CD4-positive, alpha-beta memory T cell (primary cell): ENCODE data around the gene OR4C46. TPM values are rescaled to one million over a fixed set of nuclear protein-coding genes. Genes with fewer than 3 reads are reported as not detected.
"Not testable (repeated sequence)": the region's sequence is repeated elsewhere in the genome, so short reads cannot be mapped to it uniquely, and the experiment has no call there.

Experiments used
- CTCF ChIA-PET: fragments of 350-600 bp; sonication (Branson Sonifier 250); formaldehyde crosslinking; loops from one replicate; lab custom pipeline; 2021; ENCODE audit warnings: inconsistent platforms; ENCODE audit not compliant: partially characterized antibody; lab: Charles Lee
- POLR2A ChIA-PET: fragments of 350-600 bp; sonication (Branson Sonifier 250); formaldehyde crosslinking; loops from one replicate; lab custom pipeline; 2021; ENCODE audit not compliant: partially characterized antibody; lab: Charles Lee
- DNase-seq, 5 donors: peaks; one replicate each; pipeline versions ENCODE4 v3.0.0 to v3.0.0-alpha.2; 2020 to 2022; ENCODE audit warnings: mixed read lengths in 1 of 5
- H3K27ac ChIP-seq: one replicate; pipeline ENCODE4 v1.7.0; 2013; ENCODE audit warnings: low read depth, low read length
- H3K27me3 ChIP-seq: 2 replicates; pipeline ENCODE4 v1.7.0; 2013; ENCODE audit warnings: mild to moderate bottlenecking, low read length, moderate library complexity; ENCODE audit not compliant: insufficient read depth
- H3K36me3 ChIP-seq: 2 replicates; pipeline ENCODE4 v1.7.0; 2013; ENCODE audit warnings: mild to moderate bottlenecking, low read length, moderate library complexity; ENCODE audit not compliant: insufficient read depth
- H3K4me1 ChIP-seq: 2 replicates; pipeline ENCODE4 v1.7.0; 2013; ENCODE audit warnings: mild to moderate bottlenecking, low read length, moderate library complexity; ENCODE audit not compliant: insufficient read depth
- H3K4me3 ChIP-seq, 2 donors: one replicate each; pipeline ENCODE4 v1.7.0; 2013; ENCODE audit warnings: low read length in 2 of 2, mild to moderate bottlenecking in 1 of 2
- H3K9me3 ChIP-seq, 2 donors: one replicate each; pipeline ENCODE4 v1.7.0; 2013; ENCODE audit warnings: low read length in 2 of 2, control low read depth in 1 of 2; ENCODE audit not compliant: control insufficient read depth in 1 of 2
- H3K27ac Mint-ChIP-seq, 7 donors: one replicate each; pipeline ENCODE4 v1.8.0; 2020 to 2021; ENCODE audit warnings: mixed read lengths in 7 of 7, mild to moderate bottlenecking in 6 of 7, inconsistent platforms in 3 of 7, moderate library complexity in 3 of 7
- H3K27me3 Mint-ChIP-seq, 2 donors: one replicate each; pipeline ENCODE4 v1.8.0; 2020 to 2021; ENCODE audit warnings: mixed read lengths in 2 of 2
- H3K36me3 Mint-ChIP-seq, 2 donors: one replicate each; pipeline ENCODE4 v1.8.0; 2020 to 2021; ENCODE audit warnings: mixed read lengths in 2 of 2, inconsistent platforms in 1 of 2, mild to moderate bottlenecking in 1 of 2
- H3K4me1 Mint-ChIP-seq, 4 donors: one replicate each; pipeline ENCODE4 v1.8.0; 2020 to 2021; ENCODE audit warnings: mixed read lengths in 4 of 4, mild to moderate bottlenecking in 1 of 4
- H3K4me3 Mint-ChIP-seq, 8 donors: one replicate each; pipeline ENCODE4 v1.8.0; 2020 to 2021; ENCODE audit warnings: mixed read lengths in 8 of 8, mild to moderate bottlenecking in 7 of 8, moderate library complexity in 6 of 8, inconsistent platforms in 3 of 8
- H3K9me3 Mint-ChIP-seq, 8 donors: one replicate each; pipeline ENCODE4 v1.8.0; 2020 to 2021; ENCODE audit warnings: mixed read lengths in 8 of 8, mild to moderate bottlenecking in 5 of 8, inconsistent platforms in 3 of 8, moderate library complexity in 1 of 8
- intact Hi-C: fragments of 100-400 bp; cut with micrococcal nuclease; formaldehyde crosslinking; loops from one replicate; pipeline ENCODE4 v1.15.1; 2023
- polyA plus RNA-seq, 2 donors: library from polyadenylated mRNA; unstranded; fragments of 300-500 nt; fragmentation: Illumina TruSeq; gene quantifications; one replicate each; pipeline ENCODE4 v1.2.3, GENCODE V29; 2021
- total RNA-seq, 2 experiments: library from RNA; stranded (reverse); gene quantifications; one replicate each; pipeline ENCODE4 v1.2.3, GENCODE V29; 2021

Gene OR4C46
- not detected for total RNA-seq
- not detected for polyA plus RNA-seq

DNA sequence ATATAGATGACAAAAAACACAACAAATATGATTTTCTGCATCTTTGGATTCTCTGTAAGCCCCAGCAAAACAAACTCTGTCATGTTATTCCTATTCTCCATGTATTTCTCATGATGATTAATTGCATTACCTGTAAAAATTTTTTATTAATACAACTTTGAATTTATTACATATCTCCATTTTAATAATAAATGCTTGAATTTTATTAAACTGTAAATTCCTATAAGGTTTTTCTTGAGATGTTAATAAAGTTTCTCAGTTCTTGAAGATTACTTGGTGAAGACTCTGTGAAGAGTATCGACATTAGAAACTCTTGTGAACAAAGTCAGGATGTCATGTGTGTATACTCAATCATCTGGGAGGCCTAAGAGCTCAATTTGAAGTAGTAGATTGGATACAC is at the start of gene OR4C46:
Gene OR4C46 (minus strand): TSS at position 101 of the 400 bp plus-strand sequence. CDS start 0 bp downstream, at position 101.
- no peak within 1 kb of the TSS for H3K27ac ChIP-seq
- Mint-ChIP-seq H3K27ac (peak within 1 kb of the TSS in 1 of 7 donors; percentile 57), H3K27me3 (no peaks in the 10 kb centered on the region), H3K4me3 (no peak within 1 kb of the TSS), H3K9me3 (peaks cover 3 to 39% (median 17%) of the 10 kb centered on the region in 8 donors), H3K36me3 (no peaks in the 10 kb centered on the region), H3K4me1 (no peaks in the 10 kb centered on the region)
- no peaks in the 10 kb centered on the region for H3K36me3 ChIP-seq
- H3K27me3 ChIP-seq: no peaks in the 10 kb centered on the region
- CTCF ChIA-PET: no interaction called here
- no peak for DNase-seq
- no peaks in the 10 kb centered on the region for H3K9me3 ChIP-seq
- intact Hi-C loops: no loop called here
- H3K4me1 ChIP-seq: no peaks in the 10 kb centered on the region
- no peak within 1 kb of the TSS for H3K4me3 ChIP-seq
- POLR2A ChIA-PET: no interaction called here

DNA sequence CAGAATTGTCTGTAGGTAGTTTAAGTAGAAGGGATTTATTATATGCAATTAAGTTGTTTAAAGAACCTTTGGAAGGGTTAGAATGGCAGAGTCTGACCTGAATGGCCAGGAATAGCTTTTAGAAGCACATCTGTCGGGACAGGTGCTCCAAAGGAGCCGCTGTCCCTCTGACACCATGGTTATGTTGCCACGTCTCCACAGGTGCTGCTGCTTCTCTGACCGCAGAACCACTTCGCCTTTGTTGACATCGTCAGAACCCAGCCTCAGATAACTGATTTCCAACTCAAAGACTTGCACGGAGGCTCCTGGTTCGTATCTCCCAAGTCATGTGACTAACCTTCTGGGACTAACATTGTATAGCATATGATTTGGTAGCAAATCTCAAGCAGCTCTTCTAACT is 41.8 kb upstream of the OR4C46 start:
- H3K27ac Mint-ChIP-seq, H3K27me3 ChIP-seq, H3K27me3 Mint-ChIP-seq, H3K4me3 ChIP-seq, H3K9me3 ChIP-seq, DNase-seq, H3K36me3 Mint-ChIP-seq, H3K27ac ChIP-seq, intact Hi-C loops, H3K4me3 Mint-ChIP-seq, H3K36me3 ChIP-seq, POLR2A ChIA-PET, H3K4me1 ChIP-seq, CTCF ChIA-PET, H3K4me1 Mint-ChIP-seq: not testable (repeated sequence)
- peaks cover 2 to 38% (median 18%) of the 10 kb centered on the region in 8 donors for H3K9me3 Mint-ChIP-seq

DNA sequence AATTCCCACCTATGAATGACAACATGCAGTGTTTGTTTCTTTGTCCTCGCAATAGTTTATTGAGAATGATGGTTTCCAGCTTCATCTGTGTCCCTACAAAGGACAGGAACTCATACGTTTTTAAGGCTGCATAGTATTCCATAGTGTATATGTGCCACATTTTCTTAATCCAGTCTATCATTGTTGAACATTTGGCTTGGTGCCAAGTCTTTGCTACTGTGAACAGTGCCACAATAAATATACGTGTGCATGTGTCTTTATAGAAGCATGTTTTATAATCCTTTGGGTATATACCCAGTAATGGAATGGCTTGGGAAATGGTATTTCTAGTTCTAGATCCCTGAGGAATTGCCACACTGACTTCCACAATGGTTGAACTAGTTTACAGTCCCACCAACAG is 42.4 kb downstream of the OR4C46 start:
- DNase-seq, H3K27me3 Mint-ChIP-seq, H3K36me3 ChIP-seq, H3K4me1 Mint-ChIP-seq, CTCF ChIA-PET, H3K4me1 ChIP-seq, H3K36me3 Mint-ChIP-seq, intact Hi-C loops, POLR2A ChIA-PET, H3K27ac Mint-ChIP-seq, H3K27ac ChIP-seq, H3K4me3 ChIP-seq, H3K27me3 ChIP-seq, H3K4me3 Mint-ChIP-seq, H3K9me3 ChIP-seq: not testable (repeated sequence)
- peaks cover 10 to 75% (median 52%) of the 10 kb centered on the region in 8 donors for H3K9me3 Mint-ChIP-seq

DNA sequence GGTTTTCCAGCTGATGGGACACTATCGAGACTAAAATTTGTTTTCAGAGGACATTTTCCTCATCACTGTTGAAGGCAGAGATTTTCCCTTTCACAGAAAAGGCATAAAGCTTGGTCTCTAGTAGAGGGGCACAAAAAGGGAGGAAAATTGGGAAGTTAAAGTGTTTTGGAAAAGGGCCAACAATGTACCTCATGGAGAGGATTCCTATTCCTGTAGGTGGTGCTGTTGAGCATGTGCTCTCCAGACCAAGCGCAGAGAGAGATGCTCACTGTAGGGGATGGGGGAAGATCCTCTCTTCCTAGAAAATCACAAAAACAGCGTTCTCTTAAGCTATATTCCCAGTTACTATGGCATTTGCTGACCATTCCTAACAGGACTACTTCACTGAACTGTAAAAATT is 44.9 kb downstream of the OR4C46 start:
- intact Hi-C loops: no loop called here

DNA sequence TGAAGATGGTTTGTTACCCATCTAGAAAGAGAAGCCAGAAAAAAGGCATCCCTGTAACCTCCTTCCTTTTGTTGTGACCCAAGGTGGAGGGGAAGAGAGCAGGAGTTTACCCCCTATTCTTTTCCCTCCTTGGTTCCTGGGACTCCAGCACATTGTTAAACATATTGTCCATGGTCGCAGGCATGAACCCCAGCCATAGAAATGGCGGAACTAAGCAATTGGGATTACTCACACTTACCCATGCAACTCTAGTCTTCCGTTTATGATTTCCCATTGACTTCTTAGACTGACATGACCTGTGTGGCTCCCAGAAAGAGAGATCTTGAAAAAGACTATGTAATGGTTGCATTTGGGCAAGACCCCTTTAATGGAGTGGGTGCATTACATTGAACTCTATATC is 45.4 kb downstream of the OR4C46 start:
- Histone ChIP-seq H3K36me3 (no peaks in the 10 kb centered on the region), H3K27me3 (no peaks in the 10 kb centered on the region), H3K4me1 (no peaks in the 10 kb centered on the region), H3K4me3 (no peak overlapping the region), H3K9me3 (no peaks in the 10 kb centered on the region), H3K27ac (no peak overlapping the region)
- peaks cover 7 to 60% (median 49%) of the 10 kb centered on the region in 8 donors for H3K9me3 Mint-ChIP-seq
- no peaks in the 10 kb centered on the region for H3K27me3 Mint-ChIP-seq
- no peaks in the 10 kb centered on the region for H3K4me1 Mint-ChIP-seq
- intact Hi-C loops: no loop called here
- ChIA-PET CTCF (no interaction called here), POLR2A (no interaction called here)
- no peak overlapping the region for H3K27ac Mint-ChIP-seq
- no peak for DNase-seq
- no peak overlapping the region for H3K4me3 Mint-ChIP-seq
- peaks cover 0 to 5% of the 10 kb centered on the region in 2 donors for H3K36me3 Mint-ChIP-seq

More for the DNA sequence above, 44.9 kb downstream of the OR4C46 start:
- peaks cover 7 to 61% (median 48%) of the 10 kb centered on the region in 8 donors for H3K9me3 Mint-ChIP-seq
- no peaks in the 10 kb centered on the region for H3K36me3 ChIP-seq
- POLR2A ChIA-PET: no interaction called here
- no peaks in the 10 kb centered on the region for H3K27me3 ChIP-seq
- CTCF ChIA-PET: no interaction called here
- no peak for DNase-seq
- H3K4me3 ChIP-seq: no peak overlapping the region
- H3K36me3 Mint-ChIP-seq: peaks cover 0 to 5% of the 10 kb centered on the region in 2 donors
- H3K27me3 Mint-ChIP-seq: no peaks in the 10 kb centered on the region
- no peaks in the 10 kb centered on the region for H3K4me1 ChIP-seq
- H3K9me3 ChIP-seq: no peaks in the 10 kb centered on the region
- no peaks in the 10 kb centered on the region for H3K4me1 Mint-ChIP-seq
- no peak overlapping the region for H3K27ac ChIP-seq
- no peak overlapping the region for H3K4me3 Mint-ChIP-seq
- no peak overlapping the region for H3K27ac Mint-ChIP-seq

Other genes with a start within 250 kb of the OR4C46 start
- gene OR4A5, start 102.8 kb upstream of the OR4C46 start, total RNA-seq: not detected
- not detected for gene OR4A5, start 102.8 kb upstream of the OR4C46 start, polyA plus RNA-seq